CD14-positive monocyte (primary cell): ENCODE measurements around the gene CPOX. TPM values are rescaled to one million over a fixed set of nuclear protein-coding genes. Genes with fewer than 3 reads are reported as not detected.

Experiments used
- DNase-seq, 3 donors: peaks; one replicate each; pipeline ENCODE4 v3.0.0-alpha.2; 2011 to 2022
- H2AFZ ChIP-seq: 2 replicates; pipeline ENCODE4 v1.6.0; 2012; ENCODE audit warnings: mild to moderate bottlenecking, low read depth, low read length, inconsistent platforms; ENCODE audit not compliant: insufficient read depth, poor library complexity, severe bottlenecking
- H3K27ac ChIP-seq, 2 donors: 1 replicate in 1 of 2; 2 replicates in 1 of 2; pipeline ENCODE4 v1.5.1; 2012 to 2013; ENCODE audit warnings: low read length in 2 of 2, control low read depth in 1 of 2, inconsistent platforms in 1 of 2, low read depth in 1 of 2, mild to moderate bottlenecking in 1 of 2
- H3K27me3 ChIP-seq, 2 donors: one replicate each; pipeline versions ENCODE4 v1.6.0 to v1.6.1; 2011 to 2013; ENCODE audit warnings: low read length in 2 of 2; ENCODE audit not compliant: control insufficient read depth in 2 of 2, insufficient read depth in 2 of 2
- H3K36me3 ChIP-seq, 2 donors: replicated peaks in 1 of 2; 1 replicate in 1 of 2; 2 replicates in 1 of 2; pipeline versions ENCODE4 v1.5.1 to v1.6.1; 2012 to 2013; ENCODE audit warnings: low read length in 2 of 2, control low read depth in 1 of 2, inconsistent platforms in 1 of 2, mild to moderate bottlenecking in 1 of 2; ENCODE audit not compliant: insufficient read depth in 2 of 2, control insufficient read depth in 1 of 2
- H3K4me1 ChIP-seq, 2 donors: 1 replicate in 1 of 2; 2 replicates in 1 of 2; pipeline versions ENCODE4 v1.5.1 to v1.6.1; 2012 to 2013; ENCODE audit warnings: low read length in 2 of 2, control low read depth in 1 of 2, inconsistent platforms in 1 of 2, mild to moderate bottlenecking in 1 of 2, moderate library complexity in 1 of 2; ENCODE audit not compliant: insufficient read depth in 2 of 2, control insufficient read depth in 1 of 2
- H3K4me2 ChIP-seq: replicated peaks from 2 replicates; pipeline ENCODE3; 2012; ENCODE audit warnings: low read length, moderate library complexity, mild to moderate bottlenecking; ENCODE audit not compliant: poor library complexity, severe bottlenecking; ENCODE audit errors: extremely low read depth
- H3K4me3 ChIP-seq, 3 experiments: fragments of 200-600 bp in 1 of 3; sonication (generic) in 1 of 3; replicated peaks in 1 of 3; 1 replicate in 2 of 3; 2 replicates in 1 of 3; pipeline ENCODE4 v1.5.1; 2011 to 2013; ENCODE audit warnings: low read length in 3 of 3, mild to moderate bottlenecking in 3 of 3, control low read depth in 2 of 3, low read depth in 2 of 3, inconsistent platforms in 1 of 3, moderate library complexity in 1 of 3
- H3K79me2 ChIP-seq: 2 replicates; pipeline ENCODE4 v1.6.0; 2012; ENCODE audit warnings: mild to moderate bottlenecking, control low read depth, inconsistent platforms, low read length, moderate library complexity; ENCODE audit not compliant: insufficient read depth
- H3K9ac ChIP-seq: 2 replicates; pipeline ENCODE4 v1.6.0; 2017; ENCODE audit warnings: low read length, mild to moderate bottlenecking; ENCODE audit not compliant: insufficient read depth, poor library complexity, severe bottlenecking
- H3K9me3 ChIP-seq, 2 donors: replicated peaks in 1 of 2; 1 replicate in 1 of 2; 2 replicates in 1 of 2; pipeline versions ENCODE4 v1.5.1 to v1.6.1; 2012 to 2013; ENCODE audit warnings: low read length in 2 of 2, control low read depth in 1 of 2; ENCODE audit not compliant: control insufficient read depth in 1 of 2, insufficient read depth in 1 of 2
- H4K20me1 ChIP-seq: 2 replicates; pipeline ENCODE4 v1.6.0; 2012; ENCODE audit warnings: mild to moderate bottlenecking, low read length, control low read depth, moderate library complexity; ENCODE audit not compliant: insufficient read depth
- H3K27ac Mint-ChIP-seq, 7 donors: one replicate each; pipeline ENCODE4 v1.8.0; 2020; ENCODE audit warnings: mild to moderate bottlenecking in 7 of 7, mixed read lengths in 7 of 7, moderate library complexity in 6 of 7, inconsistent platforms in 2 of 7
- H3K27me3 Mint-ChIP-seq, 3 donors: one replicate each; pipeline ENCODE4 v1.8.0; 2021 to 2022; ENCODE audit warnings: low read depth in 3 of 3, mild to moderate bottlenecking in 3 of 3, mixed read lengths in 3 of 3, moderate library complexity in 3 of 3, inconsistent platforms in 1 of 3
- H3K36me3 Mint-ChIP-seq, 2 donors: one replicate each; pipeline ENCODE4 v1.8.0; 2020; ENCODE audit warnings: mixed read lengths in 2 of 2, inconsistent platforms in 1 of 2, mild to moderate bottlenecking in 1 of 2
- H3K4me1 Mint-ChIP-seq: one replicate; pipeline ENCODE4 v1.8.0; 2020; ENCODE audit warnings: mild to moderate bottlenecking, mixed read lengths
- H3K4me3 Mint-ChIP-seq, 2 donors: one replicate each; pipeline ENCODE4 v1.8.0; 2020; ENCODE audit warnings: mild to moderate bottlenecking in 2 of 2, mixed read lengths in 2 of 2, moderate library complexity in 1 of 2
- H3K9me3 Mint-ChIP-seq, 7 donors: one replicate each; pipeline ENCODE4 v1.8.0; 2020 to 2022; ENCODE audit warnings: mixed read lengths in 7 of 7, mild to moderate bottlenecking in 6 of 7, moderate library complexity in 6 of 7, inconsistent platforms in 2 of 7
- CTCF ChIP-seq: fragments of 200-600 bp; IDR thresholded peaks from one replicate; pipeline ENCODE4 v1.8.0; 2022; ENCODE audit warnings: antibody characterized with exemption, mild to moderate bottlenecking
- WGBS: methylation state at CpG from one replicate; pipeline ENCODE4 v1.1.5; 2013; ENCODE audit warnings: missing lambda C conversion rate; ENCODE audit not compliant: insufficient coverage; 5-methylcytosine and 5-hydroxymethylcytosine counted together
- intact Hi-C, 2 donors: fragments of 100-400 bp; cut with micrococcal nuclease; formaldehyde crosslinking; loops; one replicate each; pipeline versions ENCODE4 v1.15.0 to v1.15.1; 2023
- polyA plus RNA-seq, 3 donors: library from polyadenylated mRNA; depleted of rRNA in 1 of 3; unstranded in 2 of 3; stranded (reverse) in 1 of 3; fragments of 300-500 nt in 2 of 3; fragments of >200 nt in 1 of 3; fragmentation: Illumina TruSeq in 2 of 3; gene quantifications; 1 replicate in 2 of 3; 2 replicates in 1 of 3; pipeline ENCODE4 v1.2.3, GENCODE V29; 2012 to 2021

CPOX gene
- polyA plus RNA-seq, 3 donors = 4.2 to 12.8 (median 5.2) TPM

- peaks cover 0 to 15% (median 0%) of the 10 kb centered on the region in 3 donors for H3K27me3 Mint-ChIP-seq
- Histone ChIP-seq H4K20me1 (no peaks in the 10 kb centered on the region), H3K4me2 (no peak overlapping the region), H3K4me1 (no peaks in the 10 kb centered on the region), H3K9me3 (no peaks in the 10 kb centered on the region), H3K27me3 (peaks cover 0 to 3% of the 10 kb centered on the region in 2 donors), H3K9ac (no peak overlapping the region), H2AFZ (no peak overlapping the region), H3K4me3 (no peak overlapping the region), H3K36me3 (no peaks in the 10 kb centered on the region), H3K27ac (no peak overlapping the region), H3K79me2 (no peaks in the 10 kb centered on the region)
- WGBS = no CpG with 5 or more reads among the region's 2 CpGs
- TF ChIP-seq CTCF = no peak
- no peak for DNase-seq
- no peak overlapping the region for H3K4me3 Mint-ChIP-seq
- H3K36me3 Mint-ChIP-seq = no peaks in the 10 kb centered on the region
- H3K27ac Mint-ChIP-seq = no peak overlapping the region
- H3K4me1 Mint-ChIP-seq = peaks cover 9% of the 10 kb centered on the region
- H3K9me3 Mint-ChIP-seq = no peaks in the 10 kb centered on the region
- intact Hi-C loops = no loop called here
These were observed 59.2 kb downstream of the CPOX start for GRCh38 chr3:98534168-98534567.

GRCh38 chr3:98532709-98533571 lies 60.5 kb downstream of the CPOX start:
- Histone ChIP-seq H3K27ac (no peak overlapping the region), H2AFZ (peak overlapping the region; percentile 19), H3K79me2 (no peaks in the 10 kb centered on the region), H3K4me1 (no peaks in the 10 kb centered on the region), H3K4me3 (no peak overlapping the region), H3K4me2 (no peak overlapping the region), H3K36me3 (no peaks in the 10 kb centered on the region), H3K9me3 (no peaks in the 10 kb centered on the region), H3K27me3 (peaks cover 0 to 3% of the 10 kb centered on the region in 2 donors), H3K9ac (no peak overlapping the region), H4K20me1 (no peaks in the 10 kb centered on the region)
- H3K4me1 Mint-ChIP-seq = peaks cover 9% of the 10 kb centered on the region
- no peaks in the 10 kb centered on the region for H3K36me3 Mint-ChIP-seq
- peaks cover 0 to 13% (median 0%) of the 10 kb centered on the region in 3 donors for H3K27me3 Mint-ChIP-seq
- no peaks in the 10 kb centered on the region for H3K9me3 Mint-ChIP-seq
- TF ChIP-seq CTCF = no peak
- WGBS = 100% methylated on average over 1 of the region's 6 CpGs
- no peak for DNase-seq
- intact Hi-C loops = no loop called here
- peak overlapping the region in 1 of 7 donors; percentile 11 for H3K27ac Mint-ChIP-seq
- no peak overlapping the region for H3K4me3 Mint-ChIP-seq
